ENCODE measurements around the gene MPEG1.

MPEG1 gene

DNA sequence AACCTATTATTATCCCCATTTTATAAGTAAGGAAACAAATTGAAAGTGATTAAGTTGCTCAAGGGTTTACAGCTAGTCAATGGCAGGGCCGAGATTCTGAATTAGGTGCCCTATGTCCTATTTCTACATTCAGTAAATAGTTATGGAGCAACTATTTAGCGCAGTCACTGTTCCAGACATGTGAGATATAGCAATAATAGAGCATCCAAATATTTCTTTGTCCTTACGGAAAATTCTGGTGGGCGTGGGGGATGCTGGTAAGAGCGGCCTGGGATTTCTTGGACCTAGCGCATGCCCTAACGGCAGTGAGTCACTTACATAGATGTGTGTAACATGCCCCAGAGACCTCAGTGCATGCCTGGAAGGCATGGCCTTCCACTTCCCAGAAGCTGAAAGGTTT, 36.4 kb downstream of the MPEG1 start:
- Histone ChIP-seq H3K9ac (ENCODE audit: low read length) (no peak overlapping the region), H3K36me3 (replicated peaks; ENCODE audit: insufficient read depth, low read length) (no peaks in the 10 kb centered on the region), H4K20me1 (ENCODE audit: insufficient read depth, low read length) (no peaks in the 10 kb centered on the region), H3K4me2 (ENCODE audit: low read depth, low read length) (no peak overlapping the region), H3F3A (ENCODE audit: insufficient read depth, low read length) (no peaks in the 10 kb centered on the region), H3K4me1 (ENCODE audit: low read length) (no peaks in the 10 kb centered on the region), H3K27me3 (replicated peaks; ENCODE audit: insufficient read depth, low read length) (peaks cover 9% of the 10 kb centered on the region), H3K27ac (ENCODE audit: low read length) (no peak overlapping the region), H3K9me2 (replicated peaks; ENCODE audit: insufficient read depth, low read length) (no peaks in the 10 kb centered on the region), H2AFZ (ENCODE audit: low read length) (no peak overlapping the region), H3K9me3 (replicated peaks; ENCODE audit: insufficient read depth, low read length) (no peaks in the 10 kb centered on the region), H3K79me2 (ENCODE audit: low read length) (no peaks in the 10 kb centered on the region), H3K4me3 (ENCODE audit: low read length) (no peak overlapping the region)
- TF ChIP-seq, protein P1, sequence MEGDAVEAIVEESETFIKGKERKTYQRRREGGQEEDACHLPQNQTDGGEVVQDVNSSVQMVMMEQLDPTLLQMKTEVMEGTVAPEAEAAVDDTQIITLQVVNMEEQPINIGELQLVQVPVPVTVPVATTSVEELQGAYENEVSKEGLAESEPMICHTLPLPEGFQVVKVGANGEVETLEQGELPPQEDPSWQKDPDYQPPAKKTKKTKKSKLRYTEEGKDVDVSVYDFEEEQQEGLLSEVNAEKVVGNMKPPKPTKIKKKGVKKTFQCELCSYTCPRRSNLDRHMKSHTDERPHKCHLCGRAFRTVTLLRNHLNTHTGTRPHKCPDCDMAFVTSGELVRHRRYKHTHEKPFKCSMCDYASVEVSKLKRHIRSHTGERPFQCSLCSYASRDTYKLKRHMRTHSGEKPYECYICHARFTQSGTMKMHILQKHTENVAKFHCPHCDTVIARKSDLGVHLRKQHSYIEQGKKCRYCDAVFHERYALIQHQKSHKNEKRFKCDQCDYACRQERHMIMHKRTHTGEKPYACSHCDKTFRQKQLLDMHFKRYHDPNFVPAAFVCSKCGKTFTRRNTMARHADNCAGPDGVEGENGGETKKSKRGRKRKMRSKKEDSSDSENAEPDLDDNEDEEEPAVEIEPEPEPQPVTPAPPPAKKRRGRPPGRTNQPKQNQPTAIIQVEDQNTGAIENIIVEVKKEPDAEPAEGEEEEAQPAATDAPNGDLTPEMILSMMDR (IDR thresholded peaks at IDR 0.05; ENCODE audit: low read length), result no peak
- no peak for TF ChIP-seq EZH2 (optimal IDR thresholded peaks at IDR 0.05; ENCODE audit: low read depth, low read length)
- no peak for TF ChIP-seq EZH2phosphoT487 (IDR thresholded peaks at IDR 0.05; ENCODE audit: low read length)
- no peak for DNase-seq

- no peak overlapping the region for H3K9ac ChIP-seq (ENCODE audit: low read length)
- TF ChIP-seq, protein P1 (IDR thresholded peaks at IDR 0.05; ENCODE audit: low read length), result no peak
- TF ChIP-seq EZH2 (optimal IDR thresholded peaks at IDR 0.05; ENCODE audit: low read depth, low read length), result no peak
- TF ChIP-seq EZH2phosphoT487 (IDR thresholded peaks at IDR 0.05; ENCODE audit: low read length), result no peak
Observed at GRCh38 chr11:59175091-59175501, 37.6 kb downstream of the MPEG1 start.

GRCh38 chr11:59174664-59175033, 38.1 kb downstream of the MPEG1 start:
- Histone ChIP-seq H2AFZ (ENCODE audit: low read length) (no peak overlapping the region), H3K27me3 (replicated peaks; ENCODE audit: insufficient read depth, low read length) (peaks cover 9% of the 10 kb centered on the region), H3K9ac (ENCODE audit: low read length) (no peak overlapping the region), H3K9me3 (replicated peaks; ENCODE audit: insufficient read depth, low read length) (no peaks in the 10 kb centered on the region), H4K20me1 (ENCODE audit: insufficient read depth, low read length) (no peaks in the 10 kb centered on the region), H3K9me2 (replicated peaks; ENCODE audit: insufficient read depth, low read length) (no peaks in the 10 kb centered on the region), H3K4me1 (ENCODE audit: low read length) (no peaks in the 10 kb centered on the region), H3K4me3 (ENCODE audit: low read length) (no peak overlapping the region), H3K27ac (ENCODE audit: low read length) (no peak overlapping the region), H3F3A (ENCODE audit: insufficient read depth, low read length) (no peaks in the 10 kb centered on the region), H3K79me2 (ENCODE audit: low read length) (no peaks in the 10 kb centered on the region), H3K36me3 (replicated peaks; ENCODE audit: insufficient read depth, low read length) (no peaks in the 10 kb centered on the region), H3K4me2 (ENCODE audit: low read depth, low read length) (no peak overlapping the region)
- DNase-seq, result no peak
- TF ChIP-seq EZH2 (optimal IDR thresholded peaks at IDR 0.05; ENCODE audit: low read depth, low read length) (no peak), EZH2phosphoT487 (IDR thresholded peaks at IDR 0.05; ENCODE audit: low read length) (no peak)
- TF ChIP-seq, protein P1 (IDR thresholded peaks at IDR 0.05; ENCODE audit: low read length), result no peak

More at GRCh38 chr11:59175091-59175501, 37.6 kb downstream of the MPEG1 start:
- Histone ChIP-seq H3K9me3 (replicated peaks; ENCODE audit: insufficient read depth, low read length) (no peaks in the 10 kb centered on the region), H2AFZ (ENCODE audit: low read length) (no peak overlapping the region), H3K4me3 (ENCODE audit: low read length) (no peak overlapping the region), H3K79me2 (ENCODE audit: low read length) (no peaks in the 10 kb centered on the region), H3K9me2 (replicated peaks; ENCODE audit: insufficient read depth, low read length) (no peaks in the 10 kb centered on the region), H3K4me2 (ENCODE audit: low read depth, low read length) (no peak overlapping the region), H3K27ac (ENCODE audit: low read length) (no peak overlapping the region), H4K20me1 (ENCODE audit: insufficient read depth, low read length) (no peaks in the 10 kb centered on the region), H3K36me3 (replicated peaks; ENCODE audit: insufficient read depth, low read length) (no peaks in the 10 kb centered on the region), H3K4me1 (ENCODE audit: low read length) (no peaks in the 10 kb centered on the region), H3K27me3 (replicated peaks; ENCODE audit: insufficient read depth, low read length) (peaks cover 9% of the 10 kb centered on the region), H3F3A (ENCODE audit: insufficient read depth, low read length) (no peaks in the 10 kb centered on the region)
- no peak for DNase-seq

Data from MM.1S (cell line).